AG04449 (cell line): ENCODE results near the gene ATP11B.

Experiments used
- CTCF ChIA-PET: fragments of 350-600 bp; formaldehyde crosslinking; extraction: SDS; loops from one replicate; lab custom pipeline; 2021; ENCODE audit warnings: antibody characterized with exemption; lab: Yijun Ruan, JAX
- POLR2A ChIA-PET: fragments of 400-600, 350-600 bp; formaldehyde crosslinking; extraction: SDS; loops from one replicate; lab custom pipeline; 2020; ENCODE audit warnings: antibody characterized with exemption, inconsistent platforms; lab: Yijun Ruan, JAX
- DNase-seq: peaks from one replicate; pipeline ENCODE4 v3.0.0-alpha.2; 2010; ENCODE audit warnings: low read depth, low spot score
- H3K4me3 ChIP-seq: 2 replicates; pipeline ENCODE4 v1.5.1; 2011; ENCODE audit warnings: low read depth, mild to moderate bottlenecking, control low read depth, low read length
- TF ChIP-seq, protein P1 (sequence below): IDR thresholded peaks from one replicate; pipeline ENCODE4 v1.5.1; 2011; ENCODE audit warnings: mild to moderate bottlenecking, moderate library complexity, low read length, control low read depth, inconsistent platforms; ENCODE audit not compliant: insufficient read depth; ENCODE audit errors: missing control alignments

ATP11B gene

DNA sequence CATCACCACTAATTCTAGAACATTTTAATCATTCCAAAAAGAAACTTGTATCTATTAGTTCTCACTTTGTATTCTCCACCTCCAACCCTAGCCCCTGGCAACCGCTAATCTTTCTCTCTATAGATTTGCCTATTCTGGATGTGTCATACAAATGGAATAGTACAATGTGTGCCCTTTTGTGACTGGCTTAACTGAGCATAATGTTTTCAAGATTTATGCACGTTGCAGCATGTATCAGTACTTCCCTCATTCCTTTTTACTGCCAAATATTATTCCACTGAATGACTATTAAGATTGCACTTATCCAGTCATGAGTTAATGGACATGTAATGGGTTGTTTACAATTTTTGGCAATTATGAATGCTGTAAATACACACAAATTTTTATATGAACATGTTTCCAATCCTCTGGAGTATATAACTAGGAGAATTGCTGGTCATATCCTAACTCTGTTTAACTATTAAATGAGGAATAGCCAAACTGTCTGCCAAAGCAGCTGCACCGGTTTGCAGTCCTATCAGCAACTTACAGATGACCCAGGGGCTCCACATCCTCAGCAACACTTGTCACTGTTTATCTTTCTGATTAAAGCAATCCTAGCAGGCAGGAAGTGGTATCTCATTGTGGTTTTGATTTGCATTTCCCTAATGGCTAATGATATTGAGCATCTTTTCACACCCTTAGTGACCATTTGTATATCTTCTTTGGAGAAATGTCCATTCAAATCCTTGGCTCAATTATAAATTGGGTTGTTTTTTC, 144.2 kb downstream of the ATP11B start:
- TF ChIP-seq, protein P1, sequence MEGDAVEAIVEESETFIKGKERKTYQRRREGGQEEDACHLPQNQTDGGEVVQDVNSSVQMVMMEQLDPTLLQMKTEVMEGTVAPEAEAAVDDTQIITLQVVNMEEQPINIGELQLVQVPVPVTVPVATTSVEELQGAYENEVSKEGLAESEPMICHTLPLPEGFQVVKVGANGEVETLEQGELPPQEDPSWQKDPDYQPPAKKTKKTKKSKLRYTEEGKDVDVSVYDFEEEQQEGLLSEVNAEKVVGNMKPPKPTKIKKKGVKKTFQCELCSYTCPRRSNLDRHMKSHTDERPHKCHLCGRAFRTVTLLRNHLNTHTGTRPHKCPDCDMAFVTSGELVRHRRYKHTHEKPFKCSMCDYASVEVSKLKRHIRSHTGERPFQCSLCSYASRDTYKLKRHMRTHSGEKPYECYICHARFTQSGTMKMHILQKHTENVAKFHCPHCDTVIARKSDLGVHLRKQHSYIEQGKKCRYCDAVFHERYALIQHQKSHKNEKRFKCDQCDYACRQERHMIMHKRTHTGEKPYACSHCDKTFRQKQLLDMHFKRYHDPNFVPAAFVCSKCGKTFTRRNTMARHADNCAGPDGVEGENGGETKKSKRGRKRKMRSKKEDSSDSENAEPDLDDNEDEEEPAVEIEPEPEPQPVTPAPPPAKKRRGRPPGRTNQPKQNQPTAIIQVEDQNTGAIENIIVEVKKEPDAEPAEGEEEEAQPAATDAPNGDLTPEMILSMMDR = no peak
- CTCF ChIA-PET = interaction anchor here (0.7 kb wide), 1 partner anchor 19 kb away, joined by 3 read pairs; no protein-coding TSS in a partner anchor
- POLR2A ChIA-PET = interaction anchor here (0.7 kb wide), 1 partner anchor 128 kb away, joined by 3 read pairs; no protein-coding TSS in a partner anchor
- no peak for DNase-seq
- no peak overlapping the region for H3K4me3 ChIP-seq

DNA sequence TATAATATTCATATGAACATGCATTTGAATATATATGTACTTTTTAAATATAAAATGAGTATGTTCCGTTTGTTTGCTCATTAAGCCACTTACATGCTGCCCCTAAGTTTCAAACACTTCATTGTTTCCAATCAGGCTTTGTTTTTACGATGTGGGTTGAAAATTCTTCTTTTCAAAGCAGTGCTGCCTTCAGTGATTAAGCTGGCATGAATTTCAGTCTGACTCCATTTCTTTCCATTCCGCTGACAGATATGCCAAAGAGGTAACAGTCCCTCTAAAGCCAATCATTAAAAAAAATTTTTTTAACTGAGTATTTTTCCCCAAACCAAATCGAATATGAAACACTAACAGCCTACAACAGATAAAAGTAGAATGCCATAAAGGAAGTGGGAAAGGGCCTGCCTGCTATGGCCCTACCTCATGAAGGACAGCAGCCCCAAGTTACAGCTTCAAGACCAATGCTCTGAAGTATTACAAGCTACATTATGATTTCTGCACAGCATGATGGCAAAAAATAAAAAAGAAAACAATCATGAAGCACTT, 147.0 kb downstream of the ATP11B start:
- POLR2A ChIA-PET = no interaction called here
- TF ChIP-seq, protein P1 = no peak
- DNase-seq = no peak
- CTCF ChIA-PET = no interaction called here
- no peak overlapping the region for H3K4me3 ChIP-seq

DNA sequence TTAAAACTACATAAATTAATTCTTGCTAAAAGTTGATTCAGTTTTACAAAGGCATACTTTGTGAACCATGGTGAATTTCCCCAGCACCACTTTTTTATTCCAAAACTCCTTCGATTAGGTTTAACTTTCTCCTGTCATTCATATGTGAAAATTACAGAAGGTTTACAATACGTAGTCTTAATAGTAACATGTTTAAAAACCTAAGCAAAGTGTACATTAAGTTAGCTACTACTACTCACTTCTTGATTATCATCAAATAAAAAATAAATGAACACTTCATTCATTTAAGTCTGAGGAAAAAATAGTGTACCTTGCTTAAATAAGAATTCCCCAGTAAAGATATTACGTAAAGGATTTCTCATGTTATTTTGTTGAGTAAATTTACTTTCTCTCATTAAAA, 148.4 kb downstream of the ATP11B start:
- TF ChIP-seq, protein P1 = no peak
- no peak for DNase-seq
- ChIA-PET CTCF (no interaction called here), POLR2A (no interaction called here)
- no peak overlapping the region for H3K4me3 ChIP-seq

DNA sequence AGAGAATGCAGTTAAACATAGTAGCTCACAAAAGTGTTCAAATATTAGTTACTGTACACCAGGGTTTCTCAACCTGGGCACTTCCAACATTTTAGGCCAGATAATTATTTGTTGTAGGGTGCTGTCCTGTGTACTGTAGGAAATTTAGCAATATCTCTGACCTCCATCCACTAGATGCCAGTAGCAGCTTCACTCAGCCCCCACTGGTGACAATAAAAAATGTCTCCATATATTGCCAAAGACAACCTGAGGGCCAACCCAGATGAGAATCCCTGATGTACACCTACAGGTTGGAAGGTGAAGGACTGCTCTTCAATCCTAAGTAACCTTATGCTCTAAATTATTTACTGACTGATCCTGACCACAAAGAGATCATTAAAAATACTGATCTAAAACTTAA, 154.6 kb downstream of the ATP11B start:
- no peak for DNase-seq
- H3K4me3 ChIP-seq = no peak overlapping the region
- ChIA-PET CTCF (interaction anchor here (1.4 kb wide), 1 partner anchor 13 kb away, joined by 3 read pairs; no protein-coding TSS in a partner anchor), POLR2A (no interaction called here)
- TF ChIP-seq, protein P1 = no peak

DNA sequence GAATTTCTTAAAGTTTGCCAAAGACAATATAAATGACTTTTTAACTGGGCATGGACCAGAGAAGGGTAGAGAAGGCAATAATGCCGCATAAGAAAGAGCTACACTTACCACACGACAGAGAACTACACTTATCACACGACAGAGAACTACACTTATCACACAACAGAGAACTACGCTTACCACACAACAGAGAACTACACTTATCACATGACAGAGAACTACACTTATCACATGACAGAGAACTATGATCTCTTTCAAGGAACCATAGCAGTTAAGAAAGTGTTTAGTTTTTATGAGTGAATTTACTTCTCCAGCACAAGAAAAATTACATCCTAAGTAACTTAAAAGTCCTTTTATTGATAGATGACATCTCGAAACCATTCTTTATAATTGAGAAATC, 155.0 kb downstream of the ATP11B start:
- ChIA-PET POLR2A (no interaction called here), CTCF (no interaction called here)
- H3K4me3 ChIP-seq = no peak overlapping the region

DNA sequence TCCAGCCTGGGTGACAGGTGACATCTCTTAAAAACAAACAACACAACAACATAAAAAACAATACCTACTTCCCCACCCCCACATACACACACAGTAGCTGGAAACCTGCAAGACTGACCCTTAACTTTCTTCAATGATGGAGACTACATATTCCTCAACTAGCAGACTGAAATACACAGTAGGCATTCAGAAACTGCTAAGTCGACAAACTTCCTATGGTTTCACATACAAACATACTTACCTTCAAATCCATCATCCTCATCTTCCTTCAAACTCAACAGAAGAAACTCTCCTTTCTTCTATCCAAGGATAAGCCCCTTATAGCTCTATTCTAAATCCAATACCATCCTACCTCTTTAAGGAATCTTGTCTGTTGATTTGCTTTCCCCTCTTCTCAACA, 156.4 kb downstream of the ATP11B start:
- TF ChIP-seq, protein P1 = no peak
- ChIA-PET POLR2A (interaction anchor here (0.7 kb wide), 1 partner anchor 28 kb away, joined by 4 read pairs; no protein-coding TSS in a partner anchor), CTCF (no interaction called here)

More for the DNA sequence above, 155.0 kb downstream of the ATP11B start:
- DNase-seq = no peak
- TF ChIP-seq, protein P1 = no peak

More for the DNA sequence above, 156.4 kb downstream of the ATP11B start:
- no peak for DNase-seq
- no peak overlapping the region for H3K4me3 ChIP-seq
